ENCODE measurements around the gene REPIN1. TPM values are rescaled to one million over a fixed set of nuclear protein-coding genes. Genes with fewer than 3 reads are reported as not detected.

The REPIN1 gene
- total RNA-seq, 4 donors from 2014 or later = 9.7 to 80.8 (median 37.9) TPM

DNA sequence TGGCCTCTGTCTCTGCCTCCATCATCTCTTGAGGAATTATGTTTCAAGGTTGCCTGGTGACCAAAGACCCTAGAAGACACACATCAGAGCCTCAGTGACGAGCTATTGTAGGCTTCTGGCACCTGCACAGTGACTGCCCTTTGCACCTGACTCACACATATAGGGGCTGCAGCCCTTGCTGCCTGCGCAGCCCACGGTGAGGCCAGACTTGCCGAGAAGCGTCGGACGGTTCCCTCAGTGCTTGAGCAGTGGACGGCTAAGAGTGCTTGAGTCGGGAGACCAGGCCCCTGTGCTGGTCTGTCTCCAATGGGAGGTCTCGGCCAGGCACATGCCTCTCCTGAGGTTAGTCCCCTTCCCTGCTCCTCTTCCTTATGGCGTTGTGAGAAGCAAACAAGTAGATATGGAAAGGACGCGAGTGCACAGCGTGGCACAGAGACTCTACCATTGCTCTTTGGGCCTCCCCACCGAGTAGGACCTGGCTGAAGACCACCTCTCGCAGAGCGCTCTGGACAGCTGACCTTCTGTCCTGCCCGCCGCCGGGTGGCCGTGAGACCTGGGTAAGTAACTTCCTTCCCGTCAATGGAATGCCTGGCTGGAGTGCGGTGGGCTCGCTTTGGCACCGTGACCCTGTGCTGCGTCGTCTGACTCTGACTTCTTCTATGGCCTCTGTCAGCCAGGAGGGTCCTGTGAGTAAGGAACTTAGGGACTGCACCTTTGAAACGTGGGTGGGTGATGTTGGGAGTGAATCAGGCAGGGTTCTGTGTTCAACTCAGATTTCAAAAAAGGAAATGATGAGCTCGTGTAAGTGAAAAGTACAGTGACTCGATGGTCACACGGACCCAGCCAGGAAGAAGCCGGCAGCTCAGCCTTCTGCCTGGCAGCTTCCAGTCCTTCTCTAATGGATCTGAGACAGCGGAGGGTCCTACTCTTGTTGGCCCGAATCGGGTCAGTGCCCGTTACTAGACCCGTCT is 44.2 kb downstream of the REPIN1 start:
- intact Hi-C loops (cut with DNase I; ENCODE audit: low total_unique reads) = no loop called here
- Histone ChIP-seq H3K4me1 (no peaks in the 10 kb centered on the region), H3K27ac (no peak overlapping the region), H3K36me3 (no peaks in the 10 kb centered on the region), H3K9me3 (no peaks in the 10 kb centered on the region), H3K27me3 (no peaks in the 10 kb centered on the region), H3K4me3 (no peak overlapping the region)
- TF ChIP-seq POLR2A (IDR thresholded peaks at IDR 0.05) (no peak), CTCF (IDR thresholded peaks at IDR 0.05) (no peak)
- DNase-seq = no peak

- intact Hi-C loops (cut with DNase I; ENCODE audit: low total_unique reads) = no loop called here
- Histone ChIP-seq H3K27ac (no peak overlapping the region), H3K36me3 (no peaks in the 10 kb centered on the region), H3K4me1 (no peaks in the 10 kb centered on the region), H3K27me3 (no peaks in the 10 kb centered on the region), H3K4me3 (no peak overlapping the region), H3K9me3 (no peaks in the 10 kb centered on the region)
- no peak for DNase-seq
- no peak for TF ChIP-seq CTCF (IDR thresholded peaks at IDR 0.05)
- no peak for TF ChIP-seq POLR2A (IDR thresholded peaks at IDR 0.05)
Observed at GRCh38 chr7:150413640-150414081, 45.0 kb downstream of the REPIN1 start.

DNA sequence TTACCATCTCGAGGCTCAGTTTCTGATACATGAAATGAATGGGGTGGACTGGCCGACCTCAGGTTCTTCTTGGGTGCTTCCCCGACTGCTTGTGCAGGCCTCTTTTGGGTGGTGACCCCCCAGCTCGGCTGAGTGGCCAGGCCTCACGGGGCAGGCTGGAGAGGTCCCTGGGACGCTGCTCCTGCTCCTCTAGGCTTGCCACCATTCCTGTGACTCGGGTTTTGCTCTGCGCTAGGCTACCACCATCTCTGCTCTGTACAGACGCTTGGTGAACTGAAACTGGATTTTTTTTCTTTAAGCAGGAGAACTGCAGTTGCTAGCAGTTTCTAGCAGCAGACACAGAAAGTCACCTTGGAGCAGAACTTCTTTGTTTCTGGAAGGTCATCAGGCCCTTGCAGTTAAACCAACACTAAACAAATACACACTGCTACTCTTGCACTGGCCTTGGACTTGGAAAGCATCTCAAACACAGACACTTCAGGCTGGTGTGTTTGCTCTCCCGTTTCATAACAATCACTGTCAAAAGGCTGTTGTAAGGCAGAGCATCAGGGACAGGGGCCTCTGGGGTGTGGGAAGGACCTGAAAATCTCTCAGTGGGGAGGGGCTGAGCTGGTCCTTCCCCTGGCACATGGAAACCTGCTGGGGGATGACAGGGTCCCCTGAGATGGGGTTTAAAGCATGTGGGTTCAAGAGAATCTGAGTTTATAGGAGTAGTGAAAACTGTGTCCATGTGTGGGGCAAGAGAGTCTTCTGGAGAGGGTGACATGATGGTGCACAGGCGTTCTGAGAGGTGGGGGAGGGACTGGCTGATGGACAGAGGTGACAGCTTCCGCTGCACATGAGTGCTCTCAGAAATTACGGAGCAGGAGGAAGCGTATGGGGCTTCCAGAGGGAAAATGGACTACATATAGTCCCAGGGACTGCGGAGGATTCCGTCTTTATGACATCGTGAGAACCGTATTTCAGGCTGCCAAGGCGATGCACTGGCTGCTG is 46.8 kb downstream of the REPIN1 start:
- Histone ChIP-seq H3K9me3 (no peaks in the 10 kb centered on the region), H3K36me3 (no peaks in the 10 kb centered on the region), H3K27ac (no peak overlapping the region), H3K27me3 (no peaks in the 10 kb centered on the region), H3K4me3 (no peak overlapping the region), H3K4me1 (no peaks in the 10 kb centered on the region)
- intact Hi-C loops (cut with DNase I; ENCODE audit: low total_unique reads) = no loop called here
- TF ChIP-seq POLR2A (IDR thresholded peaks at IDR 0.05) (no peak), CTCF (IDR thresholded peaks at IDR 0.05) (no peak)
- no peak for DNase-seq

GRCh38 chr7:150417239-150417638 is 48.6 kb downstream of the REPIN1 start:
- no peaks in the 10 kb centered on the region for H3K4me1 ChIP-seq
- TF ChIP-seq POLR2A (IDR thresholded peaks at IDR 0.05) (no peak), CTCF (IDR thresholded peaks at IDR 0.05) (no peak)
- H3K36me3 ChIP-seq = no peaks in the 10 kb centered on the region
- intact Hi-C loops (cut with DNase I; ENCODE audit: low total_unique reads) = no loop called here
- DNase-seq = no peak
- no peaks in the 10 kb centered on the region for H3K9me3 ChIP-seq
- no peaks in the 10 kb centered on the region for H3K27me3 ChIP-seq
- H3K27ac ChIP-seq = no peak overlapping the region
- H3K4me3 ChIP-seq = no peak overlapping the region
